NCI-H510A (cell line): ENCODE data around the gene FOLR1.
"Not testable (repeated sequence)": the region's sequence is repeated elsewhere in the genome, so short reads cannot be mapped to it uniquely, and the experiment has no call there.

Experiments used
- DNase-seq: peaks from one replicate; lab custom pipeline; 2025; lab: John Stamatoyannopoulos, UW

The FOLR1 gene

GRCh38 chr11:72181553-72181958 is 10.4 kb upstream of the FOLR1 start:
- not testable (repeated sequence) for DNase-seq

DNA sequence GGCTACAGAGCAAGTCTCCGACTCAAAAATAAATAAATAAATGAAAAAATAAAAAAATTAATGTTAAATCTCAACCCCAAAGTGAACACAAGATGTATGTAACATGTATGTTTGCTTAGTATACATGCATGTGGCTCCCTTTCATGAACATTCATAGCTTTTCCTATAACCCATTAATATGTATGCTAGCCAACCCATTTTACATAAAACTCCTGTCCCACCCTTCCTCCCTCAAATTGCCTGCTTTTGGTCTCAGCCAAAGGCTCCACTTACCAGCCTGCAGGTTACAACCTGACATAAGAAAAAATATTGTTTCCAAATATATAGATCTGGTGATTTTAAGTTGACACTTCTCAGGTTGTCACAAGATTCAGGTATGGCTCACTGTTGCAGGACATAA is 3.7 kb upstream of the FOLR1 start:
- no peak for DNase-seq

- DNase-seq = no peak
Observed at GRCh38 chr11:72189455-72190250, 2.3 kb upstream of the FOLR1 start.

DNA sequence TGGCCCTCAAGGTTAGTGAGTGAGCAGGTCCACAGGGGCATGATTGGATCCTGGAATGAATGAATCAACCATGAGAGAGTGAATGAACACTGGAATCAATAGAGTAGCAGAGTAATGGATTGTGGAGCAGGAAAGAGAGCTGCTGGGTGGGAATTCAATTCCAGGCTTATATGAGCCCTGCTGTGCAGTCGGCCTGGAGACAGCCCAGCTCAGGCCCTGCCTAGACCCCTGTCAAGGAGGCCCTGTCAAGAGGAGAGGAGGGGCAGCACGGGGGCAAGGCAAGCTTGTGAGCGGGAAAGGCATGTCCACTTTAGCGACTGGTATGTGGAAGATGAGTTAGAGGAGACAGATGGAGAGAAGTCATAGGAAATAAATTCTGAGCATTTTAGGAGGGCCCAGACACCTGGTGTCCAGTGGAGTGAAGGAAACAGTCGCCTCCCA is 1.3 kb upstream of the FOLR1 start:
- no peak for DNase-seq

- DNase-seq = no peak
Observed at GRCh38 chr11:72195518-72196270, 3.8 kb downstream of the FOLR1 start.

GRCh38 chr11:72201445-72201844 is 9.5 kb downstream of the FOLR1 start:
- DNase-seq = not testable (repeated sequence)

DNA sequence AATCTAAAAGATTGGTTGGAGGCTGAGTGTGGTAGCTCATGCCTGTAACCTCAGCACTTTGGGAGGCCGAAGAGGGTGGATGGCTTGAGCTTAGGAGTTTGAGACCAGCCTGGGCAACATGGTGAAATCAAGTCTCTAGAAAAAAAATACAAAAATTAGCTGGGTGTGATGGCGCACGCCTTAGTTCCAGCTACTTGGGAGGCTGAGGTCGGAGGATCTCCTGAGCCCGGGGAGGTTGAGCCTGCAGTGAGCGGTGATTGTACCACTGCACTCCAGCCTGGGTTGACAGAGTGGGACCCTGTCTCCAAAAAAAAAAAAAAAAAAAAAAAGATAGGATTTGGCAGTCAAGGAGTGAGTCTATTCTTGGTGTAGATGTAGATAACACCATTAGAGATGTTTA is 10.6 kb downstream of the FOLR1 start:
- DNase-seq = no peak

DNA sequence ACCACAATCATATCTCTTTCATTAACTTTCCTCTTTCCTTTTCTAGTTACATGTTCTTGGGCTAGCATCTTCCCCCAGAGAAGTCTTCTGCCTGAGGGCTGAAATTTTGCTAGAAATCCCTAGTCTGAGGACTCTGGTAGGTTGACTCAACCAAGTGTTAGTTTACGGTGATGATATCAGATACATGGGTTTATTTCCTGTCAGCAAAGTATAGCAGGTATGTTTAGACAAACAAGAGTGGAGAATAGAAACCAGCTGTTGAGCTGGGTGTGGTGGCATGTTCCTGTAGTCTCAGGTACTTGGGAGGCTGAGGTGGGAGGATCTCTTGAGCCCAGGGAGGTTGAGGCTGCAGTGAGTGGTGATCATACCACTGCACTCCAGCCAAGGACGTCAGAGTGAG is 11.2 kb downstream of the FOLR1 start:
- DNase-seq = no peak

DNA sequence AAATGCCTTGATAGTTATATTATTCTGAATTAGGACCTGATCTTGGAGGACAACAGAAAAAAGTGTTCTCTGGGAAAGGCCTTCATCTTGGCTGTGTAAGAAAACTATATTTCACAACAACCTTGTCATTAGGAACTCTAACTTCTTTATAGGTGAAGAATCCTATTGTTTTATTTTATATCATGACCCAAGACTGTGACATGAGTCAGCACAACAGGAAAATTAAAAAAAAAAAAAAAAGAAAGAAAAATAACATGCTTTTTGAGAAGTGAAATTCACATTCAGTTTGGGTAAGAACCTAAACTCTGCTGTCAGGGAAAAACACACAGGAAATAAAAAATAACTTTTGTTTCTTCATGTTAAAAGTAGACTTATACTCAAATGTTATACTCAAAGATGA is 12.9 kb downstream of the FOLR1 start:
- DNase-seq = no peak

- not testable (repeated sequence) for DNase-seq
Observed at GRCh38 chr11:72206794-72207193, 14.9 kb downstream of the FOLR1 start.

- no peak for DNase-seq
Observed at GRCh38 chr11:72208281-72208680, 16.3 kb downstream of the FOLR1 start.

DNA sequence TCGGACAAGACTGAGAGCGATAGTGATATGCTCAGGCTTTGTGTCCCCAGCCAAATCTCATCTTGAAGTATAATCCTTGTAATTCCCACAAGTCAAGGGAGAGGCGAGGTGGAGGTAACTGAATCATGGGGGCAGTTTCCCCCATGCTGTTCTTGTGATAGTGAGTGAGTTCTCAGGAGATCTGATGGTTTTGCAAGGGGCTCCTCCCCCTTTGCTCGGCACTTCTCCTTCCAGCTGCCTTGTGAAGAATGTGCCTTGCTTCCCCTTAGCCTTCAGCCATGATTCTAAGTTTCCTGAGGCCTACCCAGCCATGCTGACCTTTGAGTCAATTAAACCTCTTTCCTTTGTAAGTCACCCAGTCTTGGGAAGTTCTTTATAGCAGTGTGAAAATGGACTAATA is 17.2 kb downstream of the FOLR1 start:
- DNase-seq = no peak

DNA sequence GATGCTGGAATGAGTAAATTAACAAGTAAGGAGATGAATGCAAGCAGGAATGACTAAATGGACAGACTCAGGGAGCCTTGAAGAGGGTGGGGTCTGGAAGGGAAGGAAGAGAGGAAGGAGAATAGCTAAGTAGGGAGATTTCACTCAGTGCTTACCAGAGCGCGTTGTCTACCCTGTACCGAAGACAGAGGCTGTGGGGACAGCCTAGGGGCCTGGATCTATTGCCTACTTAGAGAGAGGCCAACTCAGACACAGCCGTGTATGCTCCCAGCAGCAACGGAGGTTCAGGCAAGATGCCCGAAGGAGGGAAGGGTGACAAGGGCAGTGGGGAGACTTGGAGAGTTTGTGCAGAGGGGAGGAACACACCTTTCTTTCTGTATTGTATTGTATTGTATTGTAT is 24.7 kb downstream of the FOLR1 start, which contains the start of gene FOLR2:
FOLR2 (plus strand) TSS at position 157 of the 400 bp plus-strand sequence. CDS start 1,791 bp downstream, outside the sequence.
- no peak for DNase-seq

DNA sequence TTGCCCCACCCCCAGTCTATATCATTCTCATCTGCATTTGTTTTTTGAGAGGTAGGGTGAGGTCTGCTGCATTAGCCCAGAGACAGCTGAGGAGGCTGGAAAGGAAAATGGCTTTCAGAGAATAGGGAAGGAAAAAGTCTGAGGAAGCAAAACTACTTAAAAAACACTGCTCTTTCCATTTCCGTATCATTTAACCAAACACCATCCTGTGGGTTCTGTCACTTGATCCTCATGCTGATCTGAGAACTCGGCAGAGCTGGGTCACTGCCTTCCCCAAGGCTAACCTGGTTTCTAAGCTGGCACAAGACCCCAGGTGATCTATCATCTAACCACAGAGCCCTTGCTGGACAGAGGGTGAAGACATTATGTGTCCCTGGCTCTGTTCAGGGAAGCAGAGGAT is 25.9 kb downstream of the FOLR1 start:
- DNase-seq = no peak

DNA sequence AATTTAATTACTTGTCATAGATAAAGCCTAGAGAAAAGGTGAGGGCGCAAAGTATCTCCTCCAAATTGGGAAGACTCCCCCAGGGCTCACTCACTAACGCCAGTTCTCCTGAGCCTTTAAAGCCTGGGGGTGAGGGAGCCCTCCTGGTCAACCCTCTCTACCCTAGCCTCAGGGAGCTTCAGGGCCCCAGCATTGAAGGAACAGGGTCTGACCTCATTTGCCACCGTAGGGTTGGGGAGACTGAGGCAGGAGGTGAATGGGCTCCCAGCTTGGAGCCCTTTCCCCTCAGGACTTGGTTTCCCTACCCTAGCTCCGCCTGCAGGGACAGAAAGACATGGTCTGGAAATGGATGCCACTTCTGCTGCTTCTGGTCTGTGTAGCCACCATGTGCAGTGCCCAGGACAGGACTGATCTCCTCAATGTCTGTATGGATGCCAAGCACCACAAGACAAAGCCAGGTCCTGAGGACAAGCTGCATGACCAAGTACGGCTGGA is 26.4 kb downstream of the FOLR1 start:
- DNase-seq = no peak

DNA sequence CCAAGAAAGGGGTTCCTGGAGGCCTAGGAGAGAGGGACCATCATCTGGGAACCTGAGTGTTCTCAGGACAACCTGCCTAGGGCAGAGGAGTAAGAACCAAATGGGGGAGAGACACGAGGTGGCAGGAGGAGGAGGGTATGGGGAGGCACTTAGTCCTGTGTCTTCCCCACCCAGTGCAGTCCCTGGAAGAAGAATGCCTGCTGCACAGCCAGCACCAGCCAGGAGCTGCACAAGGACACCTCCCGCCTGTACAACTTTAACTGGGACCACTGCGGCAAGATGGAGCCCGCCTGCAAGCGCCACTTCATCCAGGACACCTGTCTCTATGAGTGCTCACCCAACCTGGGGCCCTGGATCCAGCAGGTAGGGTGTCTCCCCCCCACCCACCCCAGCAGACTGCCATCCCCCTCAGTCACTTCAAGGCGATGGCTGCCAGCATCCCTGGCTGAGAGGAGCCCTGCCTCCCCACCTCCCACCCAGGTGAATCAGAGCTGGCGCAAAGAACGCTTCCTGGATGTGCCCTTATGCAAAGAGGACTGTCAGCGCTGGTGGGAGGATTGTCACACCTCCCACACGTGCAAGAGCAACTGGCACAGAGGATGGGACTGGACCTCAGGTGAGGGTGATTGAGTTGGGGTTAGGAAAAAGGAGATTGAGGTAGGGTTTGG is 28.9 kb downstream of the FOLR1 start:
- no peak for DNase-seq

DNA sequence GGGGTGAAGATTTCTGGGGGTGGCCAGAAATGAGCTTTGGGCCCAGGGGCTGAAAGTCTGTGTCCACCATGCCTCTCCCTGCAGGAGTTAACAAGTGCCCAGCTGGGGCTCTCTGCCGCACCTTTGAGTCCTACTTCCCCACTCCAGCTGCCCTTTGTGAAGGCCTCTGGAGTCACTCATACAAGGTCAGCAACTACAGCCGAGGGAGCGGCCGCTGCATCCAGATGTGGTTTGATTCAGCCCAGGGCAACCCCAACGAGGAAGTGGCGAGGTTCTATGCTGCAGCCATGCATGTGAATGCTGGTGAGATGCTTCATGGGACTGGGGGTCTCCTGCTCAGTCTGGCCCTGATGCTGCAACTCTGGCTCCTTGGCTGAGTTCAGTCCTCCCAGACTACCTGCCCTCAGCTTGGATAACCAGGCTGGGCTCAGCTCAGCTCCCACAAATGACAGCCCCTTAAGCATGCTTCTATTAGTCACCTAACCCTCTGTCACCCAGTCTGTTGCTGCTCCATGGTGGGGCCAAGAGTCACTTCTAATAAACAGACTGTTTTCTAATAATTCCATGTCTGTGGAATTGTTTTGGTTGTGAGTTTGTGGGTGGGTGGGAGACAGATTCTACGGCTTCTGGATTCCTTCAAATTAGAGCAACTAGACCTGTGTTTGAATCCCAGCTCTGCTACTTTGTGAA is 29.6 kb downstream of the FOLR1 start:
- no peak for DNase-seq

GRCh38 chr11:72222106-72222891 is 30.4 kb downstream of the FOLR1 start:
- peak; percentile 18 for DNase-seq

GRCh38 chr11:72222907-72223614 is 31.1 kb downstream of the FOLR1 start:
- peak; percentile 94 for DNase-seq
